ENCODE data around the gene NMT1.

The NMT1 gene

DNA sequence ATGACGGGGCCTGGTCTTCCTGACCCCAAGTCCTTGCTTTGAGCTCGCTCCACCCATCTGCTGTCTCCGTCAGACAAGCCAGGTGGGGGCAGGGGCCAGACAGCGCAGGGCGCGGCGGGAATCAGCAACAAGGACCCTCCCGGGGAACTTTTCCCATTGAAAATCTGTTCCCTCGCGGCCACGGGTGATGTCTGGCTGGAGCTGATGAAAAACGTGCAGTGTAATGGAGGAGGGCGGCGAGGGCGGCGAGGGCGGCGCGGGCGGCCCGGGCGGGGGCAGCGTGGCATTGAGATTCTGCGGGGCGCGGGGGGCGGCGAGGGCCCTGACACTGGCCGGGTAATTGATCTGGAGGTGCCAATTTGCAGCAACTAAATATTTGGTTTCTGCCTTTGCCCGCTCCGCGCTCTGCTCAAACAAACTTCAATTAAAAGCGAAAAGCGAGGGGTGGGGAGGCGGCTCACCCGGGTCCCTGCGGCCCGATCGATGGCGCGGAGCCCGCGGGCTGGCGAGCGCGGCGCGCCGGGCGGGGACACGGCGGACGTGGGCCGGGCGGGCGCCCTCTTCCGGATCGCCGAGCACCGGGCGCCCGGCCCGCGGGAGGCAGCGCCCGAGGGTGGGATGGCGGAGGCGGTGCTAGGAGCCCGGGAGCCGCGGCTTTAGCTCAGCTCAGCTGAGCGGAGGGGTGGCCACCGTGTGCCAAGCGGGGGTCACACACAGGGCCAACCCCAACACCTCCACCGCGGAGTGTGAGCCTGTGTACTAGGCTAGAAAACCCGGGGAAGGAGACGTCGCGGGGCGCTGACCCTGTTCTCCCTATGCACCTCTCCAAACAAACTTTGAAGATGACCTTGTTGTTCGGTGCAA lies 42.0 kb upstream of the NMT1 start (continued):
- no peak for TF ChIP-seq ZNF214 (tag by site-specific recombination; IDR thresholded peaks at IDR 0.05; ENCODE audit: borderline replicate concordance)
- TF ChIP-seq ELK4 (IDR thresholded peaks at IDR 0.05; ENCODE audit: borderline replicate concordance, low read depth, low read length): no peak
- TF ChIP-seq, protein P1, sequence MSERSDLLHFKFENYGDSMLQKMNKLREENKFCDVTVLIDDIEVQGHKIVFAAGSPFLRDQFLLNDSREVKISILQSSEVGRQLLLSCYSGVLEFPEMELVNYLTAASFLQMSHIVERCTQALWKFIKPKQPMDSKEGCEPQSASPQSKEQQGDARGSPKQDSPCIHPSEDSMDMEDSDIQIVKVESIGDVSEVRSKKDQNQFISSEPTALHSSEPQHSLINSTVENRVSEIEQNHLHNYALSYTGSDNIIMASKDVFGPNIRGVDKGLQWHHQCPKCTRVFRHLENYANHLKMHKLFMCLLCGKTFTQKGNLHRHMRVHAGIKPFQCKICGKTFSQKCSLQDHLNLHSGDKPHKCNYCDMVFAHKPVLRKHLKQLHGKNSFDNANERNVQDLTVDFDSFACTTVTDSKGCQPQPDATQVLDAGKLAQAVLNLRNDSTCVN (tag by site-specific recombination; optimal IDR thresholded peaks at IDR 0.05): peak; percentile 56
- TF ChIP-seq ZNF184 (tag by site-specific recombination; IDR thresholded peaks at IDR 0.05): 0 out of 2 replicates have a peak, but pooled peaks have one; percentile 9
- no peak for TF ChIP-seq ZNF133 (tag by site-specific recombination; IDR thresholded peaks at IDR 0.05)
- TF ChIP-seq, protein P2, sequence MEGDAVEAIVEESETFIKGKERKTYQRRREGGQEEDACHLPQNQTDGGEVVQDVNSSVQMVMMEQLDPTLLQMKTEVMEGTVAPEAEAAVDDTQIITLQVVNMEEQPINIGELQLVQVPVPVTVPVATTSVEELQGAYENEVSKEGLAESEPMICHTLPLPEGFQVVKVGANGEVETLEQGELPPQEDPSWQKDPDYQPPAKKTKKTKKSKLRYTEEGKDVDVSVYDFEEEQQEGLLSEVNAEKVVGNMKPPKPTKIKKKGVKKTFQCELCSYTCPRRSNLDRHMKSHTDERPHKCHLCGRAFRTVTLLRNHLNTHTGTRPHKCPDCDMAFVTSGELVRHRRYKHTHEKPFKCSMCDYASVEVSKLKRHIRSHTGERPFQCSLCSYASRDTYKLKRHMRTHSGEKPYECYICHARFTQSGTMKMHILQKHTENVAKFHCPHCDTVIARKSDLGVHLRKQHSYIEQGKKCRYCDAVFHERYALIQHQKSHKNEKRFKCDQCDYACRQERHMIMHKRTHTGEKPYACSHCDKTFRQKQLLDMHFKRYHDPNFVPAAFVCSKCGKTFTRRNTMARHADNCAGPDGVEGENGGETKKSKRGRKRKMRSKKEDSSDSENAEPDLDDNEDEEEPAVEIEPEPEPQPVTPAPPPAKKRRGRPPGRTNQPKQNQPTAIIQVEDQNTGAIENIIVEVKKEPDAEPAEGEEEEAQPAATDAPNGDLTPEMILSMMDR (tag by site-specific recombination; IDR thresholded peaks at IDR 0.05): peak; percentile 24; the same call in 1 of the 2 replicates

DNA sequence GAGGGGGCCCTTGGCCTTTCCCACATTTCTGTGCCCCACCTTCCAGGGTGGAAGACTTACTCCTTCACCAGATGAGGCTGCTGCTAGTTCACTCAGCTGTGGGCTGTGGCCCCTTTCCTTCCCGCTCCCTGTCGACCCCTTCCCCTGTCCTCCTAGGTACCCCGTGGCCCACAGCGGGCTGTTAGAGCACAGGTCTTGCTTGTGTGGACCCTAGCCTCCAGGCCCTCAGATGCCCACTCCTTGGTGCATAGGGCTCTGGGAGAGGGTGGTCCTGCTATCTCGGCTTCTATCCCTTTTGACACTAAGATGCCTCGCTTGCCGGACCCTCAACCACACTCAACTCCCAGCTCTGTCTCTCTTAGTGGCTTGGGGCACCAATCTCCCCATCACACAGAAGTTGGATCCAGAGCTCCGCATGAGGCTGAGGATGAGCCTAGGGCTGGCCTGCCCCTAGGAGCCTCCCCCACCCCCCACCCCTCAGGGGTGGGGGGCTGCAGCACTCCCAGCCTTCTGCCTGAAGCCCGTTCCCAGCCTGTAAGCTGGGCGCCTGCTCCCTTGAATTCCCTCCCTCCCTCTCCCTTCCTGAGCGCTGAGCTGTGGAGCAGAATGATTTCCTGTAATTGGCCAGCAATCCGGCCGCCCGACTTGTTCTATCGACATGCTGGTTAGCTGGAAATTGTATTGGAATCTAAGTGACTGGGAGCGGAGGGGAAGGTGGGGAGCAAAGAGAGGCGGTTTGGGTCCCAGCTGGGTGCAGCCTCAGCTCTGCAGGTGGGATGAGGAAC lies 40.6 kb upstream of the NMT1 start:
- no peaks in the 10 kb centered on the region for H3K9me3 ChIP-seq (ENCODE audit: control insufficient read depth, insufficient read depth, low read depth, low read length)
- H3K4me1 ChIP-seq (ENCODE audit: control insufficient read depth, insufficient read depth, low read length): peaks cover 3% of the 10 kb centered on the region; the same call in 1 of the 2 replicates
- peaks cover 0 to 29% of the 10 kb centered on the region in 2 experiments; a peak in 1 of 3 replicates for H3K36me3 ChIP-seq (ENCODE audit: control insufficient read depth in 2 of 2, insufficient read depth in 1 of 2, low read length in 2 of 2)
- ChIA-PET CTCF (interaction anchor here (0.5 to 8.7 kb wide), 33 partner anchors 8 to 1006 kb away, joined by 3 to 296 read pairs (median 8); partner anchors contain the start of genes ACBD4 and EFTUD2), POLR2A (interaction anchor here (0.6 to 2.0 kb wide), 5 partner anchors 30 to 122 kb away, joined by 3 to 7 read pairs (median 3); partner anchors contain the start of genes EFTUD2 and NMT1)
- no peak overlapping the region for H3K4me3 ChIP-seq (ENCODE audit: low read depth, low read length)
- no peak overlapping the region for H3K27ac ChIP-seq (ENCODE audit: extremely low read depth, low read depth, low read length)
- TF ChIP-seq SALL2 (tag by site-specific recombination; IDR thresholded peaks at IDR 0.05; ENCODE audit: borderline replicate concordance) (no peak), ZNF10 (tag by site-specific recombination; IDR thresholded peaks at IDR 0.05) (peak; percentile 80)
- TF ChIP-seq, protein P3, sequence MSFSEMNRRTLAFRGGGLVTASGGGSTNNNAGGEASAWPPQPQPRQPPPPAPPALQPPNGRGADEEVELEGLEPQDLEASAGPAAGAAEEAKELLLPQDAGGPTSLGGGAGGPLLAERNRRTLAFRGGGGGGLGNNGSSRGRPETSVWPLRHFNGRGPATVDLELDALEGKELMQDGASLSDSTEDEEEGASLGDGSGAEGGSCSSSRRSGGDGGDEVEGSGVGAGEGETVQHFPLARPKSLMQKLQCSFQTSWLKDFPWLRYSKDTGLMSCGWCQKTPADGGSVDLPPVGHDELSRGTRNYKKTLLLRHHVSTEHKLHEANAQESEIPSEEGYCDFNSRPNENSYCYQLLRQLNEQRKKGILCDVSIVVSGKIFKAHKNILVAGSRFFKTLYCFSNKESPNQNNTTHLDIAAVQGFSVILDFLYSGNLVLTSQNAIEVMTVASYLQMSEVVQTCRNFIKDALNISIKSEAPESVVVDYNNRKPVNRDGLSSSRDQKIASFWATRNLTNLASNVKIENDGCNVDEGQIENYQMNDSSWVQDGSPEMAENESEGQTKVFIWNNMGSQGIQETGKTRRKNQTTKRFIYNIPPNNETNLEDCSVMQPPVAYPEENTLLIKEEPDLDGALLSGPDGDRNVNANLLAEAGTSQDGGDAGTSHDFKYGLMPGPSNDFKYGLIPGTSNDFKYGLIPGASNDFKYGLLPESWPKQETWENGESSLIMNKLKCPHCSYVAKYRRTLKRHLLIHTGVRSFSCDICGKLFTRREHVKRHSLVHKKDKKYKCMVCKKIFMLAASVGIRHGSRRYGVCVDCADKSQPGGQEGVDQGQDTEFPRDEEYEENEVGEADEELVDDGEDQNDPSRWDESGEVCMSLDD (tag by site-specific recombination; IDR thresholded peaks at IDR 0.05): no peak

DNA sequence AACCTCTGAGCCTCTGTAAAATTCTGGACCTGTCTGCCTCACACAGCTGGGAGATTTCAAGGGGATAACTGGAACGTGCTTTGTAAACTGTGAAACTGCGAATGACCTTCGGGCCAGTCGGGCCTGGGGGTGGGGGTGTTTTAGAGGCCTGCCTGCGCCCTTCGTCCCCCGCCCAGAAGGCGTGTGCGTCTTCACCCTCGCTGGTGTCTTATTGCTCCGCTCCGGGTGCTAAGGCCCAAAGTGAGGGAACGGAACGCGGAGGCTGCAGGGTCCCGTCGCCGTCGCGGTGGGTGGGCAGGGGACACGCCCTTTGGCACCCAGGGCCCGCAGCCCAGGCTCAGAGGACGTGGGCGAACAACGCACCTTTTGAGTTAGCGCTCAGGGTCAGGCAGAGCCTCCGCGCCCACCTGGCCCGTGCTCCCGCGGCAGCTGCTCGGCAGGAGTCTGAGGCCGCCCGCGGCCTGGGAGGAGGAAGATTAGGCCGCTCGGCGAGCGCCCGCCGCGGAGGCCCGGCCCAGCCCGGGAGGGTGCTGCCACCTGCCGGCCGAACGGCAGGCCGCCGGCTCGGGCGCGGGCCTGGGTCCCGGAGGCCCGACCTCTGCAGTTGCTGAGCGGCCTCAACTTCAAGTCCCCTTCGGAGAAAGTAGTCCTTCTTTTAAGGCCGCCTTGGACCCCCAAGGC lies 39.4 kb upstream of the NMT1 start:
- H3K27ac ChIP-seq (ENCODE audit: extremely low read depth, low read depth, low read length): no peak overlapping the region; the same call in 1 of the 2 replicates
- POLR2A ChIA-PET: interaction anchor here (0.5 to 1.0 kb wide), 3 partner anchors 17 to 246 kb away, joined by 3 to 4 read pairs (median 3); no protein-coding TSS in a partner anchor
- TF ChIP-seq ZBTB8A (tag by site-specific recombination; IDR thresholded peaks at IDR 0.05) (peak; percentile 77), ZBTB7A (tag by site-specific recombination; IDR thresholded peaks at IDR 0.05; ENCODE audit: low read depth) (no peak), ZNF768 (tag by site-specific recombination; IDR thresholded peaks at IDR 0.05) (no peak), KLF8 (tag by site-specific recombination; IDR thresholded peaks at IDR 0.05) (peak; percentile 54; the same call in 1 of the 2 replicates), ZNF513 (tag by site-specific recombination; IDR thresholded peaks at IDR 0.05) (peak; percentile 50; the same call in 1 of the 2 replicates), ZNF660 (tag by site-specific recombination; IDR thresholded peaks at IDR 0.05) (peak; percentile 50; the same call in 1 of the 2 replicates), ZNF776 (tag by site-specific recombination; IDR thresholded peaks at IDR 0.05; ENCODE audit: borderline replicate concordance) (no peak), ZNF184 (tag by site-specific recombination; IDR thresholded peaks at IDR 0.05) (no peak)
- TF ChIP-seq, protein P4, sequence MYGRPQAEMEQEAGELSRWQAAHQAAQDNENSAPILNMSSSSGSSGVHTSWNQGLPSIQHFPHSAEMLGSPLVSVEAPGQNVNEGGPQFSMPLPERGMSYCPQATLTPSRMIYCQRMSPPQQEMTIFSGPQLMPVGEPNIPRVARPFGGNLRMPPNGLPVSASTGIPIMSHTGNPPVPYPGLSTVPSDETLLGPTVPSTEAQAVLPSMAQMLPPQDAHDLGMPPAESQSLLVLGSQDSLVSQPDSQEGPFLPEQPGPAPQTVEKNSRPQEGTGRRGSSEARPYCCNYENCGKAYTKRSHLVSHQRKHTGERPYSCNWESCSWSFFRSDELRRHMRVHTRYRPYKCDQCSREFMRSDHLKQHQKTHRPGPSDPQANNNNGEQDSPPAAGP (tag by site-specific recombination; IDR thresholded peaks at IDR 0.05): no peak

More for the DNA sequence above, 39.4 kb upstream of the NMT1 start:
- H3K4me1 ChIP-seq (ENCODE audit: control insufficient read depth, insufficient read depth, low read length): peaks cover 3% of the 10 kb centered on the region; the same call in 1 of the 2 replicates
- CTCF ChIA-PET: interaction anchor here (0.6 to 8.7 kb wide), 66 partner anchors 9 to 1216 kb away, joined by 3 to 296 read pairs (median 4); partner anchors contain the start of genes ACBD4, EFTUD2, GFAP and KIF18B
- H3K4me3 ChIP-seq (ENCODE audit: low read depth, low read length): peak overlapping the region; percentile 3; the same call in 1 of the 2 replicates
- H3K9me3 ChIP-seq (ENCODE audit: control insufficient read depth, insufficient read depth, low read depth, low read length): no peaks in the 10 kb centered on the region
- H3K36me3 ChIP-seq (ENCODE audit: control insufficient read depth in 2 of 2, insufficient read depth in 1 of 2, low read length in 2 of 2): peaks cover 0 to 33% of the 10 kb centered on the region in 2 experiments; a peak in 2 of 3 replicates

Data from HEK293 (cell line).